Measurements from ENCODE around the gene MAD2L1BP.
"Not testable (repeated sequence)": the region's sequence is repeated elsewhere in the genome, so short reads cannot be mapped to it uniquely, and the experiment has no call there.

MAD2L1BP gene

DNA sequence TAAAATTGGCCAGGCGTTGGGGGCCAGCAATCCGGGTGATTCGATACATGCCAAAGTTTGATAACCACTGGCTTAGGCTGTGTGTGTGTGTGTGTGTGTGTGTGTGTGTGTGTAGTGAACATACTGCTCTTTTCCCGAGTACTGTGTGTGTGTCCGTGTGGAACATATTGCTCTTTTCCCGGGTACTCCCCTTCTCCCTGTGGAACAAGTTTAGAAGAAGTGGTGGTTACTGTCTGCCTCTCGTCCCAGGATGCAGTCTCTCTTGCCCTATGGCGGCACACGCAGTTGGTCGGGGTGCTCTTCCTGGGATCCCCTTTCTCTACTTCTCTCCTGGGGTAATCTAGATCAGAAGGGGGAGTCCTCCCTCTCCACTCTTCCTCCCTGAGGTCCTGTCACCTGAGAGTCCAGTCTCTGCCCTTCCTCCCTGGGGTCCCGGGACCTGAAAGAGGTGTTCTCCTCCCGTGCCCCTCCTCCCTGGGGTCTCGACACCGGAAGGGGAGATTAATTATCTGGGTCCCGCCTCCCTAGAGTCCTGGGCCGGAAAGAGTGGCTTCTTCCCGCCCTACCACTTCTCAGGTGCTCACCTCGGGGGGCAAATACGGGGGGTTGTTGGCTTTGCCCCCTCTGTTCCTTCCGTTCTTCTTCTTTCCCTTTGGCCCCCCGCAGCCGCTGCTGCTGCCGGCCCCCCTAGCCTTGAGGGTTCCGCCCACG is 7.1 kb upstream of the MAD2L1BP start:
- H3K4me1 ChIP-seq (ENCODE audit: control insufficient read depth in 1 of 2, insufficient read depth in 1 of 2, low read depth in 1 of 2, low read length in 1 of 2) = peaks cover 42 to 43% of the 10 kb centered on the region in 2 experiments
- peak overlapping the region; percentile 93 to 95 for H3K4me3 ChIP-seq (ENCODE audit: low read depth in 1 of 2, low read length in 1 of 2)
- TF ChIP-seq CTCF (IDR thresholded peaks at IDR 0.05) = no peak
- H3K27ac ChIP-seq = peak overlapping the region; percentile 88
- no peaks in the 10 kb centered on the region for H3K9me3 ChIP-seq
- peaks cover 27% of the 10 kb centered on the region for H3K36me3 ChIP-seq
- H3K27me3 ChIP-seq = no peaks in the 10 kb centered on the region

- H3K27me3 ChIP-seq = no peaks in the 10 kb centered on the region
- H3K4me1 ChIP-seq (ENCODE audit: control insufficient read depth in 1 of 2, insufficient read depth in 1 of 2, low read depth in 1 of 2, low read length in 1 of 2) = peaks cover 42 to 43% of the 10 kb centered on the region in 2 experiments
- peaks cover 21% of the 10 kb centered on the region for H3K36me3 ChIP-seq
- no peaks in the 10 kb centered on the region for H3K9me3 ChIP-seq
- H3K4me3 ChIP-seq (ENCODE audit: low read depth in 1 of 2, low read length in 1 of 2) = peak within 1 kb of the TSS; percentile 93 to 95
- peak; percentile 40 for TF ChIP-seq CTCF (IDR thresholded peaks at IDR 0.05)
- peak within 1 kb of the TSS; percentile 88 for H3K27ac ChIP-seq
These were observed 6.5 kb upstream of the MAD2L1BP start, which contains the start of gene GTPBP2 for GRCh38 chr6:43629104-43629504. Gene GTPBP2 (minus strand): TSS chr6:43629264. CDS start chr6:43629162, 102 bp downstream.

DNA sequence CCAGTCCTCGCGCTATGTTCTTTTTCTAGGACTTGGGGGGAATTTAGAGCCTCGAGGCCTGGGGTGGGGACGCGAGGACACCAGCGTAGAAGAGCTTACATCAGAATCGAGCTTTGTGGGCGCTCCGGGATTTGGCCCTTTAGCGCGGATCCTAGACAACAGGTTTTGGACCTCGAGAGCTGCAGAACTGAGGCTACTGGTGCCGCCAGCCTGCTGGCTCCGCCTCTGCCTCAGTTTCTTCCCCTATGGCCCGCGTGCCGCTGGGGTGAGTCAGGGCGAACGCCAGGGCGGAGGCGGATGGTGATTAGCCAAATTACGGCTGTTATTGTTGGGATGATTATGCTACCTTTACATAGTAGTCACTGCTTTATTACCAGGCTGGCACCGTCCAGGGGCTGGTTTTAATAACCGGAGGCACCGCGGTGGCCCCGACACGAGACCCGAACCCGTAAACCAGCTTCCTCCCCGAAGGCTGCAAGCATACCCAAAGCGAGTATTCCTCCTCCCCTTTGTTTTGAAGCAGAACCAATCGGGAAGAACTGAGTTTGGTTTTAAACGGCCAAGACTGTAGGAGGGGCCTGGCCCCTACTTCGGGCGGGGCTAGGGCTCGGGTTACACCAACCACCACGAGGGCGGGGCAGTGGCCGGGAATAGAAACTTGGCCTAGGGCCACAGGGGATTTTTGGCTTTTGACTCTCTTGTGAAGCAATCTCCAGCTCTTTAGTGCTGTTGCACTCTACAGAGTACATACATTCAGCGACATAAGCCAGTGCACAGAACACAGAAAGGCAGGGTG is 5.9 kb upstream of the MAD2L1BP start:
- no peaks in the 10 kb centered on the region for H3K9me3 ChIP-seq
- TF ChIP-seq CTCF (IDR thresholded peaks at IDR 0.05) = no peak
- H3K36me3 ChIP-seq = peaks cover 15% of the 10 kb centered on the region
- no peaks in the 10 kb centered on the region for H3K27me3 ChIP-seq
- peak overlapping the region; percentile 93 to 95 for H3K4me3 ChIP-seq (ENCODE audit: low read depth in 1 of 2, low read length in 1 of 2)
- peaks cover 42 to 43% of the 10 kb centered on the region in 2 experiments for H3K4me1 ChIP-seq (ENCODE audit: control insufficient read depth in 1 of 2, insufficient read depth in 1 of 2, low read depth in 1 of 2, low read length in 1 of 2)
- peak overlapping the region; percentile 88 for H3K27ac ChIP-seq

GRCh38 chr6:43630980-43631619 is 4.5 kb upstream of the MAD2L1BP start:
- no peak overlapping the region for H3K27ac ChIP-seq
- H3K36me3 ChIP-seq = peaks cover 1% of the 10 kb centered on the region
- no peaks in the 10 kb centered on the region for H3K27me3 ChIP-seq
- H3K4me3 ChIP-seq (ENCODE audit: low read depth in 1 of 2, low read length in 1 of 2) = no peak overlapping the region
- TF ChIP-seq CTCF (IDR thresholded peaks at IDR 0.05) = no peak
- peaks cover 47 to 52% of the 10 kb centered on the region in 2 experiments for H3K4me1 ChIP-seq (ENCODE audit: control insufficient read depth in 1 of 2, insufficient read depth in 1 of 2, low read depth in 1 of 2, low read length in 1 of 2)
- no peaks in the 10 kb centered on the region for H3K9me3 ChIP-seq

DNA sequence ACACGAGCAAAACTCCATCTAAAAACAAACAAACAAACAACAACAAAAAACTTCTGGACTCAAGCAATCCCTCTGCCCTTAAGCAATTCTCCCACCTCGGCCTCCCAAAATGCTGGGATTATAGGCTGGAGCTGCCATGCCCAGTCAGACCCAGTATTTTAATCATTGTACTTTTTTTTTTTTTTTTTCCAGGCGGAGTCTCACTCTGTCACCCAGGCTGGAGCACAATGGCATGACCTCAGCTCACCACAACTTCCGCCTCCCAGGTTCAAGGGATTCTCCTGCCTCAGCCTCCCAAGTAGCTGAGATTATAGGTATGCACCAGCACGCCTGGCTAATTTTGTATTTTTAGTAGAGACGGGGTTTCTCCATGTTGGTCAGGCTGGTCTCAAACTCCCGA is 2.6 kb upstream of the MAD2L1BP start:
- H3K9me3 ChIP-seq; H3K27ac ChIP-seq; H3K4me3 ChIP-seq (ENCODE audit: low read depth in 1 of 2, low read length in 1 of 2); H3K36me3 ChIP-seq; H3K27me3 ChIP-seq: not testable (repeated sequence)
- peaks cover 41 to 42% of the 10 kb centered on the region in 2 experiments for H3K4me1 ChIP-seq (ENCODE audit: control insufficient read depth in 1 of 2, insufficient read depth in 1 of 2, low read depth in 1 of 2, low read length in 1 of 2)
